ENCODE data around the gene SLC7A7.
"Not testable (repeated sequence)": the region's sequence is repeated elsewhere in the genome, so short reads cannot be mapped to it uniquely, and the experiment has no call there.

SLC7A7 gene

DNA sequence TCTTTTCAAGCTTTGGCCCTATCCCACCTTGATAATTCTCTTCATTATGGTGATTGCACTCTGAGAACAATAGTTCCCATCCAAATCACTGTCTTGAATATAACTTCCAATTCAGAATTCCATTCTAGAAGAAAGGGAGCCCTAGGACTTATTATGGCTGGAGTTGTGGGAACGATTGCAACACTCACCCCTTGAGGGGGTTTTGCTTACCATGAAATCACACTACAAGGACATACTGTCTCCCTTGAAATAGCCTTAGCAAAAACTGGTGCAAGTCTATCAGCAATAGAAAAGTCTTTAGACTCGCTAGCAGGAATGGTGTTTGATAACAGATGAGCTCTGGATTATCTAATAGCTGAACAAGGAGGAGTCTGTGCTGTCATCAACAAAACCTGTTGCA is 80.1 kb downstream of the SLC7A7 start:
- Histone ChIP-seq H3K4me3 (no peak overlapping the region), H3K36me3 (no peaks in the 10 kb centered on the region), H3K27me3 (no peaks in the 10 kb centered on the region), H3K9me3 (no peaks in the 10 kb centered on the region), H3K27ac (no peak overlapping the region), H3K4me1 (no peaks in the 10 kb centered on the region)
- TF ChIP-seq, protein P1, sequence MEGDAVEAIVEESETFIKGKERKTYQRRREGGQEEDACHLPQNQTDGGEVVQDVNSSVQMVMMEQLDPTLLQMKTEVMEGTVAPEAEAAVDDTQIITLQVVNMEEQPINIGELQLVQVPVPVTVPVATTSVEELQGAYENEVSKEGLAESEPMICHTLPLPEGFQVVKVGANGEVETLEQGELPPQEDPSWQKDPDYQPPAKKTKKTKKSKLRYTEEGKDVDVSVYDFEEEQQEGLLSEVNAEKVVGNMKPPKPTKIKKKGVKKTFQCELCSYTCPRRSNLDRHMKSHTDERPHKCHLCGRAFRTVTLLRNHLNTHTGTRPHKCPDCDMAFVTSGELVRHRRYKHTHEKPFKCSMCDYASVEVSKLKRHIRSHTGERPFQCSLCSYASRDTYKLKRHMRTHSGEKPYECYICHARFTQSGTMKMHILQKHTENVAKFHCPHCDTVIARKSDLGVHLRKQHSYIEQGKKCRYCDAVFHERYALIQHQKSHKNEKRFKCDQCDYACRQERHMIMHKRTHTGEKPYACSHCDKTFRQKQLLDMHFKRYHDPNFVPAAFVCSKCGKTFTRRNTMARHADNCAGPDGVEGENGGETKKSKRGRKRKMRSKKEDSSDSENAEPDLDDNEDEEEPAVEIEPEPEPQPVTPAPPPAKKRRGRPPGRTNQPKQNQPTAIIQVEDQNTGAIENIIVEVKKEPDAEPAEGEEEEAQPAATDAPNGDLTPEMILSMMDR (IDR thresholded peaks at IDR 0.05) = no peak
- no peak for DNase-seq
- intact Hi-C loops (cut with DNase I; ENCODE audit: low total_unique reads) = no loop called here

DNA sequence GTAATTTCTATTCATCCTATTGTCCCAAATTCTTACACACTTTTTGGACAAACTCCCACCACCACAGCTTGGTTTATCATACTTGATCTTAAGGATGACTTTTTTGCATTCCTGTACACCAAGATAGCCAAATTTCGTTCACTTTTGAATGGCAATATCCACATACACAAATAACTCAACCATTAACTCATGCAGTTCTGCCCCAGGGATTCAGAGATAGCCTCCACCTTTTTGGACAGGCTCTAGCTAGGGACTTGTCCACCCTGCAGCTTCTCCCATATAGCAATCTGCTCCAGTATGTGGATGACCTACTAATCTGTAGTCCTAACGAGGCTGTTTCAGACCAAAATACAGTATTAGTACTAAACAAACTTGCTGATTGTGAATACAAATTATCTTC is 81.4 kb downstream of the SLC7A7 start:
- H3K36me3 ChIP-seq = no peaks in the 10 kb centered on the region
- TF ChIP-seq, protein P1 (IDR thresholded peaks at IDR 0.05) = no peak
- DNase-seq = no peak
- intact Hi-C loops (cut with DNase I; ENCODE audit: low total_unique reads) = no loop called here
- no peak overlapping the region for H3K27ac ChIP-seq
- no peaks in the 10 kb centered on the region for H3K4me1 ChIP-seq
- H3K27me3 ChIP-seq = no peaks in the 10 kb centered on the region
- H3K4me3 ChIP-seq = no peak overlapping the region
- H3K9me3 ChIP-seq = no peaks in the 10 kb centered on the region

DNA sequence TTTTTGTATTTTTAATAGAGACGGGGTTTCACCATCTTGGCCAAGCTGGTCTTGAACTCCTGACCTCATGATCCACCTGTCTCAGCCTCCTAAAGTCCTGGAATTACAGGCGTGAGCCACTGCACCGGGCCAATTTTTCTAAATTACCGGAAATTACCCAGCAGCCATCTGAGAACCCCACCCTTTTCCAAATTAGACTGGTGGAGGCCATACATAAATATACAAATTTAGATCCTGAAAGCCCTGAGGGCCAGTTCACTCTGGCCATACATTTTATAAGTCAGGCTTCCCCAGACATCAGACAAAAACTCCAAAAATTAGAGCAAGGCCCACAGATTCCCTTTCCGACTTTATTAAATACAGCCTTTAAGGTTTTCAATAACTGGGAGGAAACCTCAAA is 83.2 kb downstream of the SLC7A7 start:
- H3K4me3 ChIP-seq; H3K27ac ChIP-seq; H3K36me3 ChIP-seq; H3K9me3 ChIP-seq; H3K27me3 ChIP-seq; DNase-seq; intact Hi-C loops (cut with DNase I; ENCODE audit: low total_unique reads); H3K4me1 ChIP-seq: not testable (repeated sequence)

DNA sequence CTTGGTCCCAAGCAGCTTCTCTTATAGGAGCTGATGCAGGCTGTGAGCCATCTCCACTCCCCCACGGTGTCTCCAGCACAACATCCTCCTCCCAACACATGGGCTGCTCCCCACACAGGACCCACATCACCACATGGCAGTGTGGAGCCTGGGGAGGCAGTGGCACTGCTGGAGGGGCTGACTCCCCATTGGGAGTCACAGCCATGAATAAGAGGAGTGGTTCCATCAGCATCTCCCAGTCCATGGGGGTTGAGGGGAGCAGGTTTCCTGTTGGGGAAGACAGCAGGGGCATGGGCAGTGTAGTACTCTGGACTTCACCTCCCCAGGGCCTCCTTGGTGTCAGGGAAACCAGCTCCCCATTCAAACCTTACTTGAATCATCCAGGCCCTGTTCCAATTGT is 89.2 kb downstream of the SLC7A7 start:
- H3K27me3 ChIP-seq = no peaks in the 10 kb centered on the region
- H3K4me1 ChIP-seq = no peaks in the 10 kb centered on the region
- DNase-seq = no peak
- TF ChIP-seq, protein P1 (IDR thresholded peaks at IDR 0.05) = no peak
- intact Hi-C loops (cut with DNase I; ENCODE audit: low total_unique reads) = no loop called here
- no peak overlapping the region for H3K27ac ChIP-seq
- H3K36me3 ChIP-seq = no peaks in the 10 kb centered on the region
- no peak overlapping the region for H3K4me3 ChIP-seq
- H3K9me3 ChIP-seq = peaks cover 0 to 11% (median 0%) of the 10 kb centered on the region in 3 donors

DNA sequence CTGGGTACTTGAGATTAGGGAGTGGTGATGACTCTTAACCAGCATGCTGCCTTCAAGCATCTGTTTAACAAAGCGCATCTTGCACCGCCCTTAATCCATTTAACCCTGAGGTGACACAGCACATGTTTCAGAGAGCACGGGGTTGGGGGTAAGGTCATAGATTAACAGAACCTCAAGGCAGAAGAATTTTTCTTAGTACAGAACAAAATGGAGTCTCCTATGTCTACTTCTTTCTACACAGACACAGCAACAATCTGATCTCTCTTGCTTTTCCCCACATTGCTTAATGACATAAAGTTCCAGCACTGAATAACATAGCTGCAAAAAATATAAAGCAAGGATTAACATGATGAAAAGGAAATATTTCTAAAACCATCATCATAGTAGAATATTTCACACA is 89.9 kb downstream of the SLC7A7 start:
- H3K27me3 ChIP-seq; H3K27ac ChIP-seq; DNase-seq; H3K36me3 ChIP-seq; H3K4me3 ChIP-seq; H3K4me1 ChIP-seq; intact Hi-C loops (cut with DNase I; ENCODE audit: low total_unique reads): not testable (repeated sequence)
- peaks cover 0 to 11% (median 0%) of the 10 kb centered on the region in 3 donors for H3K9me3 ChIP-seq

DNA sequence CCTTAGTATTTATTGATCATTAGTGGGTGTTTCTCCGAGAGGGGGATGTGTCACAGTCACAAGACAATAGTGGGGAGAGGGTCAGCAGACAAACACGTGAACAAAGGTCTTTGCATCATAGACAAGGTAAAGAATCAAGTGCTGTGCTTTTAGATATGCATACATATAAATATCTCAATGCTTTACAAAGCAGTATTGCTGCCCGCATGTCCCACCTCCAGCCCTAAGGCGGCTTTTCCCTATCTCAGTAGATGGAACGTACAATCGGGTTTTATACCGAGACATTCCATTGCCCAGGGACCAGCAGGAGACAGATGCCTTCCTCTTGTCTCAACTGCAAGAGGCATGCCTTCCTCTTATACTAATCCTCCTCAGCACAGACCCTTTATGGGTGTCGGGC is 90.4 kb downstream of the SLC7A7 start:
- intact Hi-C loops (cut with DNase I; ENCODE audit: low total_unique reads); H3K4me3 ChIP-seq; H3K36me3 ChIP-seq; H3K27ac ChIP-seq; H3K4me1 ChIP-seq; DNase-seq; H3K27me3 ChIP-seq: not testable (repeated sequence)
- H3K9me3 ChIP-seq = peaks cover 0 to 11% (median 0%) of the 10 kb centered on the region in 3 donors

DNA sequence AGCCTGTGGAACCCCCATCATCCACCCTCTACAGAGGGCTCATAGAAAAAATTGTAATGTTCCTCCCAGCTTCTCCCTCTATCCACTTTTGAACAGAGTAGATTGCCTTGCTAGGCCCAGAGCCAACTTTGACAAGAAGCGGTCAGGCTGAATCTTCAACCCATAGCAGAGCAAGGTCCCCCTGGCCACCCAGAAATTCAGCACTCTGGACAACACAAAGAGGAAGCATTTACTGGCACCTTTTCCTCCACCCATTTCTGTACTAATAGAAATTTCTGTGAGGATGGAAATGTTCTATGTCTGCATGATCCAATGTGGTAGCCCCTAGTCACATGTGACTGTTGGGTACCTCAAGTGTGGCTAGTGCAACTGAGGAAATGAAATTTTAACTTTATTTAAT is 91.4 kb downstream of the SLC7A7 start:
- peaks cover 0 to 11% (median 0%) of the 10 kb centered on the region in 3 donors for H3K9me3 ChIP-seq
- no peaks in the 10 kb centered on the region for H3K27me3 ChIP-seq
- no peaks in the 10 kb centered on the region for H3K4me1 ChIP-seq
- H3K27ac ChIP-seq = no peak overlapping the region
- TF ChIP-seq, protein P1 (IDR thresholded peaks at IDR 0.05) = no peak
- H3K36me3 ChIP-seq = no peaks in the 10 kb centered on the region
- no peak for DNase-seq
- H3K4me3 ChIP-seq = no peak overlapping the region
- intact Hi-C loops (cut with DNase I; ENCODE audit: low total_unique reads) = no loop called here
